HUES64 (cell line): ENCODE measurements around the gene OAT.

Source experiments
- H3K27ac ChIP-seq: 2 replicates; pipeline ENCODE4 v1.7.0; 2013; ENCODE audit warnings: low read depth, low read length, inconsistent platforms
- H3K27me3 ChIP-seq: 2 replicates; pipeline ENCODE4 v1.6.1; 2013; ENCODE audit warnings: mild to moderate bottlenecking, low read length; ENCODE audit not compliant: insufficient read depth
- H3K36me3 ChIP-seq: 2 replicates; pipeline ENCODE4 v1.6.1; 2013; ENCODE audit warnings: mild to moderate bottlenecking, low read length; ENCODE audit not compliant: insufficient read depth
- H3K4me1 ChIP-seq: 2 replicates; pipeline ENCODE4 v1.6.1; 2013; ENCODE audit warnings: mild to moderate bottlenecking, low read length, moderate library complexity; ENCODE audit not compliant: insufficient read depth
- H3K4me3 ChIP-seq: 2 replicates; pipeline ENCODE4 v1.5.1; 2013; ENCODE audit warnings: mild to moderate bottlenecking, low read length, moderate library complexity
- H3K9ac ChIP-seq: 2 replicates; pipeline ENCODE4 v1.6.1; 2013; ENCODE audit warnings: mild to moderate bottlenecking, low read depth, low read length
- H3K9me3 ChIP-seq: 2 replicates; pipeline ENCODE4 v1.6.1; 2013; ENCODE audit warnings: low read depth, low read length; ENCODE audit not compliant: insufficient read depth
- WGBS: fragments of 150-250, 120-280 bp; methylation state at CpG from one replicate; pipeline ENCODE4 v1.1.7; 2013; ENCODE audit warnings: missing lambda C conversion rate; 5-methylcytosine and 5-hydroxymethylcytosine counted together

OAT gene

GRCh38 chr10:124458889-124459288 is 40.2 kb upstream of the OAT start:
- no peak overlapping the region for H3K4me3 ChIP-seq
- WGBS: 40% methylated on average over 2 of the region's 2 CpGs
- H3K4me1 ChIP-seq: peaks cover 30% of the 10 kb centered on the region
- H3K27ac ChIP-seq: no peak overlapping the region
- H3K9me3 ChIP-seq: no peaks in the 10 kb centered on the region
- H3K36me3 ChIP-seq: no peaks in the 10 kb centered on the region
- peaks cover 24% of the 10 kb centered on the region for H3K27me3 ChIP-seq
- H3K9ac ChIP-seq: no peak overlapping the region

GRCh38 chr10:124458473-124458872 is 39.8 kb upstream of the OAT start:
- Histone ChIP-seq H3K9ac (no peak overlapping the region), H3K27ac (no peak overlapping the region), H3K4me1 (peaks cover 34% of the 10 kb centered on the region), H3K9me3 (no peaks in the 10 kb centered on the region), H3K27me3 (peaks cover 29% of the 10 kb centered on the region), H3K36me3 (no peaks in the 10 kb centered on the region), H3K4me3 (no peak overlapping the region)
- WGBS: 92% methylated on average over 4 of the region's 4 CpGs

- H3K4me3 ChIP-seq: no peak overlapping the region
- 74% methylated on average over 7 of the region's 7 CpGs for WGBS
- no peak overlapping the region for H3K9ac ChIP-seq
Measured at GRCh38 chr10:124455441-124455840, 36.7 kb upstream of the OAT start.

GRCh38 chr10:124453960-124454610 is 35.4 kb upstream of the OAT start:
- peak overlapping the region; percentile 65; the same call in 1 of the 2 replicates for H3K27ac ChIP-seq
- no peaks in the 10 kb centered on the region for H3K36me3 ChIP-seq
- peak overlapping the region; percentile 20 for H3K4me3 ChIP-seq
- H3K4me1 ChIP-seq: peaks cover 55% of the 10 kb centered on the region
- no peaks in the 10 kb centered on the region for H3K9me3 ChIP-seq
- peaks cover 67% of the 10 kb centered on the region for H3K27me3 ChIP-seq
- 13% methylated on average over 8 of the region's 8 CpGs for WGBS
- peak overlapping the region; percentile 36; the same call in 1 of the 2 replicates for H3K9ac ChIP-seq

More at GRCh38 chr10:124455441-124455840, 36.7 kb upstream of the OAT start:
- H3K36me3 ChIP-seq: no peaks in the 10 kb centered on the region
- peaks cover 56% of the 10 kb centered on the region for H3K27me3 ChIP-seq
- H3K9me3 ChIP-seq: no peaks in the 10 kb centered on the region
- H3K27ac ChIP-seq: no peak overlapping the region
- H3K4me1 ChIP-seq: peaks cover 55% of the 10 kb centered on the region

- 6% methylated on average over 6 of the region's 6 CpGs for WGBS
Measured at GRCh38 chr10:124451276-124451675, 32.6 kb upstream of the OAT start.

DNA sequence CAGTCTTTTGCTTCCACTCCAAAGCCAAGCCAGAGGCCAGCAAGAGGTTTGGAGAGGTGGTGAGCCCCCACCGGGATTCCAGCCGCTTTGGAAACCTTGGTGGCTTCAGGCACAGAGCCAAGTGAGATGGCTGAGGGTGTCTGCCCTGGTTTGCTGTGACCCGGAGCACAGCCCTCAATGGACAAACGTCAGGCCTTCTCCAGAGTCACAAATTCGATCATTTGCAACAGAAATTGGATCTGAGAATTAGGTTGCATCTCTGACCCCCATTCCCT is 32.0 kb upstream of the OAT start:
- WGBS: 7% methylated on average over 5 of the region's 5 CpGs
- H3K4me3 ChIP-seq: peak overlapping the region; percentile 61

More at GRCh38 chr10:124451276-124451675, 32.6 kb upstream of the OAT start:
- Histone ChIP-seq H3K4me3 (peak overlapping the region; percentile 61), H3K27me3 (peaks cover 91% of the 10 kb centered on the region), H3K27ac (peak overlapping the region; percentile 78), H3K36me3 (no peaks in the 10 kb centered on the region), H3K9ac (peak overlapping the region; percentile 35; the same call in 1 of the 2 replicates), H3K4me1 (peaks cover 50% of the 10 kb centered on the region), H3K9me3 (no peaks in the 10 kb centered on the region)

DNA sequence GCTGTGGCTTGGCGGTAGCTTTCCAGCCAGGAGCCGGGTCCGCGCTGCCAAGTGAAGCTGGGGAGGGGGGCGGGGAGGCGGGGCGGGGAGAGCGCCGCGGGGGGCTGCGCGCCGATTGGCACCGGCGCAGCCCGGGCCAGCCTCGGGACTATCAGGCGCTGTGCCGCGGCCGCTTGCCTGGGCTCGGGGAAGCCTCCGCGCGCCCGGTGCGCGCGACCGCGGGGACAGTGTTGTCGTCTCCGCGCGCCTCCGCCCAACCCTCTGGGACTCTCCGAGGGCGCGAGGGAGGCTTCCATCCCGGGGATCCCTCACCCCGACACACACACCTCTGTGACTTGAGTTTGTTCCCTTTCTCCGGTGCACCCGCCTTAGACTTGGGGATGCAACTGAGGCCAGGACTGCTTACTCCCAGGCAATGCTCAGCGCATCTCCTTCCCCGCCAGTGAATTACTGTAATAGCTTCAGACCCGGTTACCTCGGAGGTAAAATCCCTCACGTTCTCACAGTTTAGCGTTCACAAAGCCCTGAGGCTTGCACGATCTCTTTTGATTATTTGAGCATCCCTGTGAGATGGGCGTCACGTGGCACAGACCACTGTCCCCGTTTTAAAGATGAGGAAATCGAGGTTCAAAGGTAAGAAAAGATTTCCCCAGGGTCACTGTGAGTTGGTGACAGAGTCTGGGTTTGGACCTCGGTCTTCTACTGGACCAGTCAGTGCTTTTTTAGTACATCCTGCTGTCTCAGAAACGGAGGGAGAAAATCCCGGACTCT is 31.5 kb upstream of the OAT start, which contains the start of gene NKX1-2:
TSS of gene NKX1-2 (minus strand) at position 24 of the 771 bp plus-strand sequence. CDS start 92 bp downstream, outside the sequence.
- H3K27me3 ChIP-seq: peaks cover 93% of the 10 kb centered on the region
- no peaks in the 10 kb centered on the region for H3K36me3 ChIP-seq
- peak within 1 kb of the TSS; percentile 35; the same call in 1 of the 2 replicates for H3K9ac ChIP-seq
- peak within 1 kb of the TSS; percentile 61 for H3K4me3 ChIP-seq
- no peaks in the 10 kb centered on the region for H3K9me3 ChIP-seq
- WGBS: 2% methylated on average over 57 of the region's 57 CpGs
- H3K4me1 ChIP-seq: peaks cover 43% of the 10 kb centered on the region
- H3K27ac ChIP-seq: peak within 1 kb of the TSS; percentile 78

More for the DNA sequence above, 32.0 kb upstream of the OAT start:
- Histone ChIP-seq H3K9me3 (no peaks in the 10 kb centered on the region), H3K9ac (peak overlapping the region; percentile 35; the same call in 1 of the 2 replicates), H3K27ac (peak overlapping the region; percentile 78), H3K36me3 (no peaks in the 10 kb centered on the region), H3K4me1 (peaks cover 47% of the 10 kb centered on the region), H3K27me3 (peaks cover 92% of the 10 kb centered on the region)

DNA sequence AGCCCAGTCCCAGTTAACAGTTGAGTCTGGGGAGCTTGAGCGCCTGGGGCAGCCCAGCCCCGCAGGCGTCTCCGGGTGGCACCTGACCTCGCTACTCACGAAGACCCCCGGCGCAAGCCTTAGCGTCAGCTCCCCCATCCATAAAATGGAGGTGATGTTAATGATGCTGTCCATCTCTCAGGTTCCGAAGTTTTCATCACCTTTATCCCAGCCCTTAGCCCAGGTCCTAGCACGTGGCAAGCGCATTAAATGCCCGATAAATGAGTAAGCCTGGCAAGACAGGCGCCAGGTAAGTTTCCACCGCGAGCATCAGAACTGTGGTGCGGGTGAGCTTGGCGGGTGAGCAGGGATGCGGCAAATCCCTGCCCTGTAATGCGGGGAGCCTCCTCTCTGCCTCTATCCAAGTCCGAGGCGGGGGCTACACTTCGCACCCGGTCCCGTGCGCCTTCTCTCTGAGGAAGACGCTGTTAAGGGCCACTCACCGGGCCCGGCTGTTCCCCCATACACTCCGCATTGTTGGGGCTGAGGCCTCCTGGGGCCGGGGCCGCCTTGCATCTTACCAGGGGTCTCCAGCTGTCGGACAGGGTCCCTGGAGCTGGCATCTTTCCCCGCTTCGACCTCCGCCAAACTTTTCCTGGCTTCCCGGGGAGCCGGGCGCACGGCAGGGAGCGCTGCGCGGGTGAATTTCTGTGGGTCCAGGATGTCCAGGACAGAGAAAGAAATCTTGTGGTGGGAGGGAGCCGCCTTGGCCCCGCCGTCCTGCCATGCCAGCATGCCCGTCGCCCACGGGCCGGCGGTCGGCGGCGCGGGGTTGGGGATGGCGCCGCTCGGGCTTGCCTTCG is 30.7 kb upstream of the OAT start:
- Histone ChIP-seq H3K9me3 (no peaks in the 10 kb centered on the region), H3K4me1 (peaks cover 36% of the 10 kb centered on the region), H3K36me3 (no peaks in the 10 kb centered on the region), H3K27ac (no peak overlapping the region), H3K27me3 (peaks cover 96% of the 10 kb centered on the region), H3K4me3 (peak overlapping the region; percentile 57), H3K9ac (peak overlapping the region; percentile 11; the same call in 1 of the 2 replicates)
- WGBS: under 1% methylated on average over 55 of the region's 59 CpGs

DNA sequence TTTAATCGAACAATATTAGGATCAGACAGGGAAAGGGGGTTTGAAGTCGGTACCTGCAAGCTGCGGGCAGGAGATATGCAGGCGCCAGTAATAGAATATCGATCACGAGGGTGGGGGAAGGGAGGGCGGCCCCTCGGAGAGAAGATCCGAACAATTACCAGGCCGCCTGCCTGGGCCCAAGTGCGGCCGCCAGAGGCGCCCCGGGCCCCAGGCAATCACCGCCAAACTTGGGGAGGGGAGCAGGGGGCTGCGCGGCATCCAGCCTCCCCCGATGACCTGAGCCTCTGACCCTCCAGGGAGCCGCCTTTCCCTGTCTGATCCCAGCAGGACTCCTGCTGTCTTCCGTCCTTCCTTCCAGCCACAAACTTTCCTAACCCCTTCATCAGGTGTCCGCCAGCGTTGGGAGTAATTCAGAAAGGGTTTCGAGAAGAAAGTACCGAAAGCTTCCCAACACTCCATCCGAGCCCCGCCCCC is 30.0 kb upstream of the OAT start:
- Histone ChIP-seq H3K4me3 (peak overlapping the region; percentile 57), H3K9me3 (no peaks in the 10 kb centered on the region), H3K9ac (peak overlapping the region; percentile 11; the same call in 1 of the 2 replicates), H3K27ac (no peak overlapping the region), H3K27me3 (peaks cover 91% of the 10 kb centered on the region), H3K4me1 (peaks cover 29% of the 10 kb centered on the region), H3K36me3 (no peaks in the 10 kb centered on the region)
- WGBS: under 1% methylated on average over 26 of the region's 26 CpGs

DNA sequence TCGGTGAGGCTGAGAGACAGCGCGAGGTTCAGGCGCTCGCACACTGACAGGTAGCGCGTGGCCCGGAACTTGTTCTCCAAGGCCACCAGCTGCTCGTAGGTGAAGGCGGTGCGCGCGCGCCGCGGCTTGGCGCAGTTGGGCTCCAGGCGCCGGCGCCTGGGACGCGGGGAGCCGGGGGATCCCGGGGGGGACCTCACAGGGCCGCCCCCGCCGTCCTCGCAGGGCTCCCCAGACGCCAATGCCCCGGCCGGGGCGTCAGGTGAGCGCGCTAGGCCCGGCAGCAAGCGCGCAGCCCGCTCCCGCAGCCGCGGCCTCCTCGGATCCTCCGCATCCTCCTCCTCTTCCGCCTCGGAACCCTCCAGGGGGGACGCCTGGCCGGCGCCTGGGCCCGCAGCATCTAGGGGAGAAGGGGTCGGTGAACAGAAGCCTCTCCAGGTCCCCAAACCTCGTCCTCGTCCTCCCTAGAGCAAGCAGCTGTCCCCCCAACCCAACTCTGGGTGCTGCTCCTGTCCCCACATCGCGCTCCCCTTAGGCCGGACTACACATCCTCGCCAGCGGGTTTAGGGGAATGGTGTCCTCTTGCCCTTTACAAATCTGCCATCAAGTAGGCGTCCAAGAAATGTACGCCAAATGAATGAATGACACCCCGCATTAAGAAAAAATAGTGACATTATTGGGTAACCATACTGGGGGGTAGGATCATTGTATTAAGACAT is 29.2 kb upstream of the OAT start:
- Histone ChIP-seq H3K9ac (peak overlapping the region; percentile 16; the same call in 1 of the 2 replicates), H3K9me3 (no peaks in the 10 kb centered on the region), H3K27me3 (peaks cover 85% of the 10 kb centered on the region), H3K4me1 (peaks cover 24% of the 10 kb centered on the region), H3K4me3 (peak overlapping the region; percentile 57), H3K36me3 (no peaks in the 10 kb centered on the region), H3K27ac (no peak overlapping the region)
- WGBS: under 1% methylated on average over 59 of the region's 60 CpGs
